HL-60/S4 treated with phorbol 12-myristate 13-acetate at 8.2 ng/mL for 4 days and 3 days (cell line): Measurements from ENCODE around the gene SERPING1.

Experiments used
- in situ Hi-C: fragments of 300-500 bp; cut with MboI; formaldehyde crosslinking; loops from 2 replicates; pipeline ENCODE4 v1.15.0; 2022; ENCODE audit warnings: low sequenced_read_pairs

Gene SERPING1

DNA sequence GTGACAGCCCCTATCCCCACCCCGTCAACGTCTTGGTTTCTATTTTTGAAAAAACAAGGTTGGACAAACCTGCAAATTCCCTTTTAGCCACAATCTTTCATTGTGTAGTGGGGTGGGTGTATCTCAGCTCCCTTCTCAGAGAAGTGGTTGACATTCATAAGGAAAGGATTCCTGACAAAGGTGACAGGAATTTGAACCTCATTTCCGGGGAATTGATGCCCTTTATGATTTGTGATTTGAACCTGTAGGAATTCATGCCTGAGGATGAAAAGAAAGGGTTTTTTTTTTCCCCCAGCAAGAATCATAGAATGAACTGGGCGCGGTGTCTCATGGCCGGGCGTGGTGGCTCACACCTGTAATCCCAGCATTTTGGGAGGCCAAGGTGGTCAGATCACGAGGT lies 37.8 kb downstream of the SERPING1 start:
- in situ Hi-C loops, result no loop called here

DNA sequence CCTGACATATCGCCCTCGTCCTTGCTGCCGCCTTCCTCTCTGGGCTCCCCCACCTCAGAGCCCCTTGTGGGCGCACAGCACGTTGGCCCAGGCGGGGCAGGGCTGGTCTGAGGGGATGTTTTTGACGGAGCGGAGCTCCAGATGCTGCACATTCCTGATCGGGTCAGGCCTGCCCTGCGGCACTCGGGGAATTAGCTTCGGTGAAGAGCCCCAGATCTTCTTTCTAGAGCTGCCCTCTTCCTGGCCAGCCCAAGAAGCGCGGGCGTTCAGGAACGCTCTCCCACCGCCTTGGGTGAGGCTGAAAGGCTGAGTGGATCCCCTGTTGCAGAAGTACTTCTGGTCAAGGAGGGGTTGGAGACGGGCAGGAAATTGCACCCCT lies 40.1 kb downstream of the SERPING1 start:
- in situ Hi-C loops, result no loop called here

DNA sequence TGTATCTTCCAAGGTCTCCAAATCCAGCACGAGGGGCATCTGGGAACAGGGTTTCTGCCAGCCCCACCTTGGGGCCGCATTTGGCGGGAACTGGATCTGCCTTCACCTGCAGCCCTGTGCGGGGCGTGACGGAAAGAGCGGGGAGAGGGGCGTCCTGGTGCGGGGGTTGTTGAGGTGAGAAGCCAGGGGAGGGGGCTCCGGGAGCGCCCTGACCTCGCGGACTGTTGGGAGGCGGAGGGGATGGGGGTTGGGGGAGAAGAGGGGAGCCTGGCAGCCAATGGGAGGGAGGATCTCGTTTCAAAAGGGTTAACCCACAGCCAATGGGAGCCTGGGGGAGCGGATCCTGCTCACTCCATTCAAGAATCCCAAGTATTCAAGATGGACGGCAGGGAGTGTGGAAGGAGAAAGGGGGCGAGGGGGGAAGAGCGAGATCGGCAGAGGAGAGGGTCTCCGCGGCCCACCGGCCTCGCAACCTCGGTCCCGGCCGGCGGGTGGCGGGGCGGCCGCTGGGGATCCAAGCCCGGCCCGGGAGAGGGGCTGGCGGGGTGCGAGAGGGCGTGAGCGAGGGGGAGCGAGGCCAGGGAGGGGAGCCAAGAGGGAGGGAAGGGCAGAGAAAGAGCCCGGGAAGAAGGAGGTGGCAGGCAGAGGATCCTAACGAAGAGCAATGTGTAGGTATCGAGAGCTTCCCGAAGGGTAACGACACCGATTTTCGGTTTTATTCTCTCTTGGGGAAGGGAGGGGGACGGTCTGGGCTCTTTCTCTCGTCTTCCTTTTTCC lies 40.7 kb downstream of the SERPING1 start:
- in situ Hi-C loops, result no loop called here

DNA sequence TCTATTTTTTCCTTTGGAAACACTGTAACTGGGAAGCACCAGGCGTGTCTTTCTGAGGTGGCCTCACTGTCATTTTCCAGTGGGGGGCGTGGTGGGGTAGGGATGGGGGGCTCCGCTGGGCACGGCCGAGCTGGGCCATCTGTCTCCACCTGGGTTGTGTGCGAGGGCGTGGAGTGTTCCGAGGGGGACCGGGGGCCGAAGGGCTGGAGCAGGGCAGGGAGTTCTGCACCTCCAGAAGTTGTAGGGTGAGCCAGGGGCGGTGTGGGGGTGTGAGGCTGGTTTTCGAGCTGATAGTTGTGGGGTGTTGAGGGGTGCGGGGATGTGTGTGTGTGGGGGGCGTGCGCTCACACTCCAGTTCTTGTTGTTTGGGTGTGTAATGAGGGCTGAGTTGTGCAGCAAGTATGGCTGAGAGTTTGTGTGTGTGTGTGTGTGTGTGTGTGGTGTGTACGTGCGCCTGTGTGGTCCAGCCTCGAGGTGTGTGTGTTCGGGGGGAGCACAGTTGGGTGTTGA lies 41.4 kb downstream of the SERPING1 start:
- in situ Hi-C loops, result no loop called here

DNA sequence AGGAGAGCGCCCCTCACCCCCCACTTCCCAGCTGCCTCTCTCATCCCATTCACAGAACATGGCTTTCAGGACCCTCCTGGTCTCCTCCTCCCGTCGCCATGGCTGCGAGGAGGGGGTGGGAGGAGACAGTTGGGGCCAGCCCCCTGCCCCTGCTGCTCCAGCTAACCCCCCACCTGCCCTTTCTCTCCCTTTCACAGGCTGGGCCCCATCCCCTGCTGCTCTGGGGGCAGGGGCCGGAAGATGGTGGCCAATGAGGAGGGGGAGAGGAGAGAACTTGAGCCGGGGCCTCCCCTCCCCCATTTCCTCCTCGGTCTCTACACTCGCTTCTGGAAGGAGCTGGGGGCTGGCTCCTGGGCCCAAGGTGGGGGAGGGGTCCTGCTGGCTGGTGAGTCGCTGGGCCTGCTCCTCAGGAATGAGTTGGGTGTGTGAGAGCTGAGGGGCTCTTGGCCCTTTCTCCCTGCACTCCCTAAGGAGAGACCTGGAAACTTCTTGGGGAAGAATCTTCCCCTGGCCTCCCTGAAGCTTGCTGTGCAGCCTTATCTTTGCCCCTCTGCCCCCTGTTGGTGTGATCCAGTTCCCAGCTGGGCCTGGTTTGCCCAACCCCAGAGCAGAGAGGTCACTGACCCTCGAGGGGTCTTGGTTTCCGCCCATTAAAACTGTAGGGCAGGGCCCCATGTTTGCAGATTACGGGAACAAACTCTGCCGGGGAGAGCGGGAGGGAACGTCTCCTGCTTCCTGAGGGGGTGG lies 42.0 kb downstream of the SERPING1 start:
- in situ Hi-C loops, result loop anchor here (5.0 to 10.0 kb wide), 2 partner anchors 72 to 295 kb away; partner anchors contain the start of gene UBE2L6

DNA sequence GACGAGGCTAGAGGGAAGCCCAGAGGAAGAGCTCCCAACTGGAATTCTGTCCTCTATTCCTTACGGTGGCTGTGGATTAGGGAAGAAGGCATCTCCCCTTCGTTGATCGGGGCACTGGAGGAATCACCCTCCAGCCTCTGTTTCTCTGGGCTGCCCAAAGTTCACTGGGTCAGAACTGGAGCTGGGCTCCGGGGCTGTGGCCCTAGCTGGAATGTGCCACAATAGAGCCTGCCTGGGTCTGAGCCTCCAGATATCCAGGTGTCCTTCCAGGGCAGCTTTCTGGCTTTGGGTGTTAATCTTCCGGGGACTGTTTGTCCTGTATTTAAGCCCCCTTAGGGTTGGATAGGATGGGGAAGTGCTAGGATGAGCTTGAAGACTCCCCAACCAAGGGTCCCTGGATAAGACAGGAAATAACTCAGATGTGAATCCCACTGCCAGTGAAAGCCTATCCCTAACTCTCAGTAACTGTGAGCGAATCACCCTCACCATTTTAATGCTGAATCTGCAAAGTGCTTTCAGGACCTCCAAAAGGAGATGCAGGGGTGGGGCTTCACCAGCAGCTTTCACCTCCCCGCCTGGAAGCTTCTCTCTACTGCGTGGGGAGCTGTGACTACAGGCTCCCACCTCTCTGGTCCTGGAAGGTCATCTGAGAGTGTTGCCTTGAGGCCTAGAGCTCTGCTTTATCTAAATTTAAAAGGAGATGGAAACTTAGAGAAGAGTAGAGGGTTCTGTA lies 42.7 kb downstream of the SERPING1 start:
- in situ Hi-C loops, result loop anchor here (5.0 to 10.0 kb wide), 2 partner anchors 73 to 295 kb away; partner anchors contain the start of gene UBE2L6

DNA sequence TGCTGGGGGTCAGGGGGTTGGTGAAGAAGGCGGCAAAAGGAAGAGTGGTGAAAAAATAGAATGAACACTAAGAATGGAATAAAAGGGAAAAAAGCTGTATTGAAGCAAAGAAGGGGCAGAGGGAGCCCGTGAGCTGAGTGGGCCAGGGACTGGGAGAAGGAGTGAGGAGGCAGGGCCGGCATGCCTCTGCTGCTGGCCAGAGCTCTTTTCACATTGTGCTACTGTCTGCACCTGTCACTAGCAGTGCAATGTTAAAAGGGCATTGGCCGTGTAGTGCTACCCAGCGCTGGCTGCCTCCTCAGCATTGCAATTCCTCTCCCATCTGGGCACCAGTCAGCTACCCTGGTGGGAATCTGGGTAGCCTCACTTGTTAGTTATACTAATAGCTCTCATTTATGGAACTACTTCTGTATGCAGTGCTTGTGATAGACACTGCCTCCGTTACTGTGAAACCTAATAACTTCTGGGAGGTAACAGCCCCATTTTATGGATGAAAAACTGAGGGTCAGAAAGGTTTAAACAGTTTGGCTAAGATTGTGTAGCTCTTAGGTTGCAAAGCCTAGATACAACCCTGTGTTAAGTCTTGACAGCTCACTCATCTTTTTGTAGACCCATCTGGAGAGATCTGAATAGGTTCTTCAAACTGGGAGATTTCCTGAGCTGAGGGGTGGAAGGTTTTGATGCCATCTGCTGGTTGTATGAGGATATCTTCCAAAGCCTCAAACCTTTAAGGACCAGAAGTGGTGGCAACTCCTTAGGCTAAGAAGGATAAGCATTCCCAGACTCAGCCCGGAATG lies 43.7 kb downstream of the SERPING1 start:
- in situ Hi-C loops, result loop anchor here (5.0 to 10.0 kb wide), 2 partner anchors 74 to 296 kb away; partner anchors contain the start of gene UBE2L6

DNA sequence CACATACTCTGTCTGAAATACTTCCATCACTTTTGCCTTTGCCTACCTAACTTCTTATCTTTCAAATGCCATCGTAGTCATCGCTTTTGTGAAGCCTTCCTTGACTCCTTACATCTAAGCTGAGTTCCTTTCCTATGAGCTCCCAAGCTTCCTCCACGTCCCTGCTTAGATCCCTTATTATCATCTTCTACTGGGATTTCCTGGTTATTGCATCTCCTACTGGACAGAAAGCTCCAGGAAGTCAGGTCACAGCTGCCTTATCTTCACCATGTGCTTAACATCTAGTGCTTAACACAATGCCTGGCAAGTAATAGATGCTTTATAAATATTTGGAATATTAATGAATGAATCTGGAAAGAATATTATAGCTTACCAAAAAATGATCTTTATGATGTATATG lies 46.3 kb downstream of the SERPING1 start:
- in situ Hi-C loops, result loop anchor here (5.0 to 10.0 kb wide), 2 partner anchors 77 to 299 kb away; partner anchors contain the start of gene UBE2L6

DNA sequence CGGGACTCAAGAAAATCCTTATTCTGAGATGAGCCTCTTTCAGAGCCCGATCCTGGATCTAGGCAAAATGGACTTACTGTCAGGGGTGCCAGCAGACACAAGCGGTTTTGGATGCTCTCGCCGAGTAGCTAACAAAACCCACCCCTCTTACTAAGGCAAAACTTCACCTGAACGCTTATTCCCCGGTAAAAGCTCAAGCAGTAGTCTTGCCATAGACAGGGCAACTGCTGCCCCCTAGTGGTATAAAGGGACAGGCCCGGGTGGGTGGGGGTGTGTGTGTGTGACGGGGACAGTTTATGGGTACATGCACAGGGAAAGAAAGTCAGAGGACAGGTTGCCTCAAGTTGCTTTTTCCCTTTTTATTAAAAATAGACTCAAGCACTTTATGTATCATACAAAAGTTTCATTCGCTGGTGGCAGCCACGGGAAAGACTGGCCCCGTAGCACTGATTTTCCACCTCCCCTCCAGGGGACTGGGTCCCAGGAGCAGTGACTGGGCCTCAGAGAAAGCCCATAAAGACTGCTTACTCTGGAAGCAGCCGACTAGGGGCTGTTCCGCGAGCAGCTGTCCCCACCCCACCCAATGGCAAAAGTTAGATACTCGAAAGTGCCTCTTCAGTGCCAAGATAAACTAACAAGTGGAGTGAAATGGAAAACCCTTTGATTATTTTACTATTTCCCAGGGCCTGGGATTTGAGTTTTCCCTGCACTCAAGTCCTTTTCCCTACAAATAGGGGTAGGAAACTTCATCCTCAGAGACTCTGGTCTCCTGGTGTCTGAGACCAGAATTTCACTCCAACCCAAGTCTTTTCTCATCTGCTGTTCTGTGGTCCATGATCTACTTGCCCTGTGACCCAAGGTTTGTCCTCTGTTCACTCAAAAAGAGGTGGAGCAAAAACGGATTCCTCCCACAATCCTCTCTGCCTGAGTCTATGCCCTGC lies 47.5 kb downstream of the SERPING1 start:
- in situ Hi-C loops, result loop anchor here (5.0 to 10.0 kb wide), 2 partner anchors 78 to 300 kb away; partner anchors contain the start of gene UBE2L6

DNA sequence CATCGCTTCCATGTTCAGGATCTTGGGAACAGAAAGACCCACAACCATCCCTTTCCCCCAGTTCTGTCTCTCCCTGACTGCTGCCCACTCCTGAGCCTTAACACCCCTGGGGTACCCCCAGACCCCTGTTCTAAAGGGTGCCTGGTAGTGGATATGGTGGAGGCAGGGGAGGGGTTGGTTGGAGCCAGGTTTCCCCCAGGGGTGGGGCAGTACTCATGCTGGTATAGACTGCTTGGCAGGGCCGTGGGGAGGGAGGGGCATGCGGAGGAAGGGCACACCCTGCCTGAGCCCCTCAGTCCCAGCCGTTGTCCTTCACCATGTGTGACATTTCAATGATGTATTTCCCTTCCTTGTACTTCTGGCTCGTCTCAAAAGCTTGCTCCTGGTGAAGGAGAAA lies 48.2 kb downstream of the SERPING1 start:
- in situ Hi-C loops, result loop anchor here (10.0 kb wide), 1 partner anchor 301 kb away; no protein-coding TSS in a partner anchor

DNA sequence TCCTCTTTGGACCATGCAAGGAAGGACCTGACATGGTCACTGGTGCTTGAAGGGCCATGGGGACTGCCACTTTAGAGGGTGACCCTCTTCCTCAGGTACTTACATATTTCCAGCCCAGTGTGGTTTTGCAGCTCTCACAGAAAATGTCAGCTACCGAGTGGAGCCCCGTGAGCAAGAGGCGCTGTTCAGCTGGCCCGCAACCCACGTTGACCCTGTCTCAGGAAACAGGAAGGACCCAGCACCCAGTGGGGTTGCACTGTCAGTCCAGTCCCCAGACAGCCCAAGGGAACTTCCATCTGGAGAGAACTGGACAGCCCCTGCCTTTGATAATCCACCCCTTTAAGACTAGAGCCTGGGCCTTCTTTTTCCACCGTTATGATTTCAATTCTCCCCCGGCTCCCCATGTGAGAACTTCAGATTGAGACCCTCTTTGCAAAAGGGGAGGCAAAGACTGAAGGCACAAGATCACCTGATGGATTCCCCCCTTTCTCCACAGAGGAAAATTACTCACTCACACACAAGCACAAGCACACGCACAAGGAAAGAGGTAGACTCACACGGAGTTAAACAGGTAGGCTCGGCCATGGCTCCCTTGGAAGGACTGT lies 48.8 kb downstream of the SERPING1 start:
- in situ Hi-C loops, result loop anchor here (10.0 kb wide), 1 partner anchor 301 kb away; no protein-coding TSS in a partner anchor

DNA sequence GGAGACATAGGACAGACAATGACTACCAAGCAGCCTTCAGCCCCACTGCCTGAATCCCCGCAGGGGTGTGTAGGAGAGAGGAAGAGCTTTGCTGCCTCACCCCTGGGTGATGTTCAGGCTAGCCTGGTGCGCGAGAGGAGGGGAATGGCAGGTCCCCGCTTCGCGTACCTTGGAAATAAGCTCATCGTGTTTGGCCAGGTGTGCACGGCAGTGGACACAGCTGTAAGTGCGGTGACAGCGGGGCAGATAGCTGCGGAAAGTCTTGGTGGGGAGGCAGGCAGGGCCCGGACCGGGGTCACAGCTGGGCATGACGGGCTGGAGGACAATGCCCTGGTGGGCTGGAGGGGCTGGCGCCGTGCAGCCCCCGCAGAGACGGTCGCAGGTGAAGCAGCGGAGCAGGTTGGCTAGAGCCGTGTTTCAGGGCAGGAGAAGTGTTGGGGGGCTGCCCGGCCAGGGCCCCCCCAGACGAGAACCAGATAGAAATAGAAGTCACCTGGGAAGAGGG lies 49.4 kb downstream of the SERPING1 start:
- in situ Hi-C loops, result loop anchor here (10.0 kb wide), 1 partner anchor 302 kb away; no protein-coding TSS in a partner anchor

DNA sequence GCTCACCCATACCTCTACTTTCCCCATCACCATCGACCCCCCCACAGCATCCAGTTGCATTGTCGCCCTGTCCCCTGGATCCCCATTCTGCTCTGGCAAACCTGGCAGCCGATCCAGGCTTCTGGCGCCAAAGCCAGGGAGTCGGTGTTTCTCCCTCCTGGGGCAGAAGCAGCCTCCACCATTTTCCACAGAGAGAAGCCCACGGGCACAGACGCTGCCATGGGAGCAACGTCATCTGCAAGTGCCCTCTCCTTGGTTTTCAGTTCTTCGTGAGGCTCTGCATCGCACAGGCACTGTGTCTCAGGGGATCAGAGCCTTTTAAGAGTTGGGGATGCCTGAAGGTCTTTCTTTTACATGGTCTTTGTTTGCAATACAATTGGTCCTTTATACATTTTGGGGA lies 49.9 kb downstream of the SERPING1 start:
- in situ Hi-C loops, result loop anchor here (10.0 kb wide), 1 partner anchor 303 kb away; no protein-coding TSS in a partner anchor

DNA sequence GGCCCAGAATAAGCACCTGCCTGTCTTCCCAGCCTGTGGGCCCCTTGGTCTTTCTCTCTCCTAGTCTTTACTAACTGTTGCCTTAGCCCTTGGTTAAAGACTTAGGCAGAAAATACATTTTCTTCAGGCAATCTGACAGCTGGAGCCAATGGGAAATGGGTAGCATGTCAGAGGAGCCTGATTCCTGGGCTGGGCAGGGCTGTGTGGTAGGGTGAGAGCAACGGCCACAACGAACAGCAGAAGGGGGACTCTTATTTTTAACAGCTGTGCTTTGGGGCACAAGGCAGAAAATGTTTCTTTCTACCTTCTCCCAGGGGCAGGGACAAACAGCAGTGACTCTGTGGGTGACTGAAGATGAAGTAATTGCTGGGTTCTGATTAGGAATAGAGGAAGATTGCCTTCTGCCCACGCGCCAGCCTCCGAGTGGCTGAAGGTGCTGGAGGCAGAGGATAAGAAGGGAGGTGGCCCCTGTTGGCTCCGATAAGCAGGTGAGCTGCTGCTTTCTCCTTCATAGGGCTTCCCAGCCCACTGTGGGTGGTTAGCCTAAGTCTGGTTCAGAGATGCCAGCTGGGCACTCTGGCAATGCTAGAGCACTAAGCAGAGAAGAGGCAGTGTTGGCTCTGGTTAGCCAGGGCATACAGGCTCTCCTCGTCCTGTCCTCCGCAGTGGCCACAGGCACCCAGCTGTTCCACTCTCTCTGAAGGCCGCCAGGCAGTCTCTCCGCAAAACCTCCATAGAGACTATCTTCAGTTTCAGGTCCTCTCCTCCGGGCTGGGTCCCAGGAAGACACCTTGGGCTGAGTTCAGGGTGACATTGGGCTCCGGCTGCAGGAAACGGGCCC lies 50.7 kb downstream of the SERPING1 start:
- in situ Hi-C loops, result loop anchor here (10.0 kb wide), 1 partner anchor 303 kb away; no protein-coding TSS in a partner anchor

DNA sequence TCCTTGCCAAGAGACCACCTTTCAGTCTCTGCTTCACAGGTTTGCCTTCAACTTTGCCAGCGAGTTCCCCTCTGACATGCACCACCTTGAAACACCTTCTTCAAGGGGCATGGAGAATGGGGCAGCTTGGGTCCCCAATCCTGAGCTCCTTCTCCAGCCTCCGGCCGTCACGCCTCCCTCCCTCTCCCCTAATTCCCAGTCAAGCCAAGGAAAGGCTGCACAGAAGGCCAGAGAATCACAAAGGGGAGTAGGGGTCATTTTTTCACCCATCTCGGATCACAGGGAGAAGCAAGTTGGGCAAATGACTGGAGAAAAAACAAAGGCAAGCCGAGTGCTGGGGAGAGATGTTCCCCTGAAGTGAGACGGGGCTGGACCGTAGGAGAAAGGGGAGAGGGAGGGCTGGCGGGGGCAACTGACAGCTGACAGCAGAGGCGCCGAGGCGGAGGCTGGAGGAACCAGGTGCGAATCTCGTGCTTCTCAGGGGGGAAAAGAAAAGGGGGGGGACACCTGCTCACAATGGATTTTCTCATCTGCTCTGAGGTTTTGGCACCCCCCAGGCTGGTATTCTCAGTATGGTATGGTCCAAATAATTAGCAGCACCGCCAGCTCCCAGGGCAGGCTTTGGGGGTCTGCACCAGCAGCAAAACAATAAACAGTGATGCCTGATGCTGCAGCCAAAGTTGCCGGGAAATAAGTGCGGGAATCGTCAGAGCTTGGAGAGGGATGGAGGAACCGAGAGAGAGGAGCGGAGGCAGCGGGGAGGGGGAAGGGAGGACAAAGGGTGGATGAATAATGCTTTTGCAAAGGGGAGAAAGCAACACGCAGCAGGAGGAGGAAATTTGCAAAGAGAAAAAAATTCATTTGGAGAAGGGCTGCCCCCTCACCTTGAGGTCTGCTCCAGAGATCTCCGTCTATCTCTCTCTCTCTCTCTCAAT lies 51.6 kb downstream of the SERPING1 start:
- in situ Hi-C loops, result loop anchor here (10.0 kb wide), 1 partner anchor 304 kb away; no protein-coding TSS in a partner anchor
